MV-4-11 (cell line): ENCODE results near the gene RNASE7.
"Not testable (repeated sequence)": the region's sequence is repeated elsewhere in the genome, so short reads cannot be mapped to it uniquely, and the experiment has no call there.

ENCODE experiments used
- DNase-seq: peaks from one replicate; lab custom pipeline; 2025; lab: John Stamatoyannopoulos, UW

RNASE7 gene, protein sequence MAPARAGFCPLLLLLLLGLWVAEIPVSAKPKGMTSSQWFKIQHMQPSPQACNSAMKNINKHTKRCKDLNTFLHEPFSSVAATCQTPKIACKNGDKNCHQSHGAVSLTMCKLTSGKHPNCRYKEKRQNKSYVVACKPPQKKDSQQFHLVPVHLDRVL

DNA sequence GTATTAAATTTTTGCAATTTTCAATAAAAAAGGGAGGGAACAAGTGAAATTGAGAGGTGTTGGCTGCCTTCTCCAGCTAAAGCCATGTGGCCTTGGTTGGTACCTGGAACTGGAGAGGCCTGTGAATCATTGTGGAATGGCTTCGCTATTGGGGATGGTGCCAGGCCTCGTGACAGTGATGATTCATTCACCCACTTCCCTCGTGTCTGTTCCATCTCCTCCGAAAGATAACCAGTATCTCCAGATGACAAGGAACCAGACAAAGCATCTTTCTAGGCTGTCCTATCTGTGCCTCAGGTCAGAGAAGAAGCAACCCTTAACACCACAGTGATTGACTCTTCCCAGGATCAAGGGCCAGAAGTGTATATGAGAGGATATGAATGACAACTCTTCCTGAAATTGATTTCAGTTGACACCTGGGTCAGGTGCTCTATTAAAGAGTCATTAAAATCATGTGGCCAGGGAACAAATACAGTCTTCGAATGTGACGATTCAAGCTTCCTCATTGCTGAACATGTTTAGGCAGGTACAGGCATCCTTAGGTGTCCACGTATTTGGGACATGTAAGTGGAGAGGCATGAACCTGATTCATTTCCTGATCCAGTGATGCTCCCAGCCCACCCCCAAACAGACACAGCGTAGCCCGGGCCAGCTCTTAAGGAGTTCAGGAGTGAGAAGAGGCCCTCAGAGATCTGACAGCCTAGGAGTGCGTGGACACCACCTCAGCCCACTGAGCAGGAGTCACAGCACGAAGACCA is at the start of gene RNASE7:
Gene RNASE7 (plus strand): TSS at position 687 of the 758 bp plus-strand sequence. CDS start 631 bp downstream, outside the sequence.
- peak; percentile 38 for DNase-seq

DNA sequence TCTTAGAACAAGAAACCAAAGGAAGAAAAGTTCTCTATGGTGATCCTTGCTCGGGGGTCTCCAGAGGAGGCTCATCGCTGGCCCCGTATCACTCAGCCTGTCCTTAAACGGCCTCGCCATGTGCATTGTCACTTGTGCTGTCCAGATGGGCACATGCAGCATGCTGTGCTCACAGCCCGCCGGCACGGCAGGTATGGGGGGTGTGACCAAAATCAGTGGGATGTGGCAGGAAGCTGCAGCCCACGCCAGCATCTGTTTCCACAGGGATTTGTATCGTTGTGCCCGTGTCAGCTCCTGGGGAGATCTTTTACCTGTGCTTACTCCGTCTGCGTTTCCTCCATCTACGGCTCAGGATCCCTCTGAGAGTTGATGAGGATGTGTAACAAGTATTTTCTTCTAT is 45.6 kb upstream of the RNASE7 start:
- DNase-seq: no peak

GRCh38 chr14:20997115-20997514 is 45.0 kb upstream of the RNASE7 start:
- DNase-seq: no peak

- DNase-seq: no peak
Observed at GRCh38 chr14:20997564-20997963, 44.6 kb upstream of the RNASE7 start.

DNA sequence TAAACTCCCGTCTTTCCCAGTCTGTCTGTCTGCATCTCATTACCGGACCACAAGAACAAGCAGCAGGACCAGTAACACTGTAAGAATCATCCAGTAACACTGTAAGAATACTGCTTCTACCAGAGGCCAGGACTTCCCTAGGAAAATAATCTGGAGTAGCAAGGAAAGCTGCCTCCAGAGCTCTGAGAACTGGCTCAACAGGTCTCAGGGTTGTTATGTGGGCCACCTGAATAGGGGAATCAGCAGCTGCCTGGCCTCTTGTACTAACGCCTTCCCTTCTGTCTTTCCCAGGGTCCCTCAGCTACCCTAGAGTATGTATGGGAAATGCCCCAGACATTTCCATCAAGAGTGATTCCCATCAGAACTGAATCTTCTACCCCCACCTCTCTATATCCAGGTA is 44.0 kb upstream of the RNASE7 start:
- no peak for DNase-seq

DNA sequence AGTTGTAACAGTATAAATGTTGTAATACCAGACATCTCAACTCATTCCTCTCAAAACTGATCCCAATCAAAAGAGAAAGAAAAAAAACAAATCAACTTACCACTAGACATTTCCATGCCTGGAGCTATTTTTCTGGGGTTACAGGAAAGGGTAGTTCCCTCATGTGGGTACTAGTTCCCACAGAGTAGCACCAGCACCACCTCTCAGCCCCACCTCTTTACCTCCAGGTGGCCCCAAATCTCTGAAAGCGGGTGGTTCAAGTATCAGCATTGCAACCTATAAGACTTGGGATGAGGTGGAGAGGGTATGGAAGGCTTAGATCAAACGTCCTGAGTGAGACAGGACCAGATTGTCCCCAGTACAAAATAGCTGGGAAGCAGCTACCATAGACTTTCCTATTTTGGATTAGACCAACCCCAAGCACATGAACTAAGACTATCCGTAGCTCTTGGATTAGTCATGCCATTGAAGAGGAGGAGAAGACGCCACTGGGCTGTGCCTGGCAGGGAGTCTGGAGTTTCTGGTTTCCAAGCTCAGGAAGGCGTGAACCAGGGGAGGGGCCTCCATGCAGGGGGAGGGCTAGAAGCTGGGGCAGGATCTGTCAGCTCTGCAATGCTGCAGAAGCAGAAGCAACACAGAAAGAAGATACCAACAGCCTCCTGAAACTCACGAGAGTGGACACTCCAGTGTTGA is 43.3 kb upstream of the RNASE7 start, which contains the start of gene SLC39A2:
Gene SLC39A2 (plus strand): TSS at position 620 of the 693 bp plus-strand sequence. CDS start 154 bp downstream, outside the sequence.
- DNase-seq: peak; percentile 30

DNA sequence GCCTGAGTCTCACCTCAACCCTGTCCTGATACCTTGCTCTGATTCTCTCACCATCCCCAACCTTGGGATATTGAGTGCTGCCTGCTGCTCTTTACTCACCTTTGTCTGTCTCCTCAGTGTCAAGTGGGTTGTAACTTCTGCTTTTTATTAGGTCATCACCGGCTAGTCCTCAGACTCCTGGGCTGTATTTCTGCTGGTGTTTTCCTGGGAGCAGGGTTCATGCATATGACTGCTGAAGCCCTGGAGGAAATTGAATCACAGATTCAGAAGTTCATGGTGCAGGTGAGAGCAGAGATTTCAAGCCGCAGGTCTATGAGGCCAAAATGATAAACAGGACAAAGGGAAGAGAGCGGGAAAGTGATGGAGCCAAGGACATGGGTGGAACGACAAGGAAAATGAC is 42.6 kb upstream of the RNASE7 start:
- no peak for DNase-seq

DNA sequence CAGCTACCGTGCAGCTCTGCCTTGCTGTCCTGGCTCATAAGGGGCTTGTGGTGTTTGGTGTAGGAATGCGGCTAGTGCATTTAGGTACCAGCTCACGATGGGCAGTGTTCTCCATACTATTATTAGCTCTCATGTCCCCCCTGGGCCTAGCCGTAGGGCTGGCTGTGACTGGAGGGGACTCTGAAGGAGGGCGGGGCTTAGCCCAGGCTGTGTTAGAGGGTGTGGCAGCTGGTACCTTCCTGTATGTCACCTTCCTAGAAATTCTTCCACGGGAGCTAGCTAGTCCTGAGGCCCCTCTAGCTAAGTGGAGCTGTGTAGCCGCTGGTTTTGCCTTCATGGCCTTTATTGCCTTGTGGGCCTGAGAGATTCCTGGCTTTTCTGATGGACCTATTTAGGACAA is 40.9 kb upstream of the RNASE7 start:
- DNase-seq: no peak

DNA sequence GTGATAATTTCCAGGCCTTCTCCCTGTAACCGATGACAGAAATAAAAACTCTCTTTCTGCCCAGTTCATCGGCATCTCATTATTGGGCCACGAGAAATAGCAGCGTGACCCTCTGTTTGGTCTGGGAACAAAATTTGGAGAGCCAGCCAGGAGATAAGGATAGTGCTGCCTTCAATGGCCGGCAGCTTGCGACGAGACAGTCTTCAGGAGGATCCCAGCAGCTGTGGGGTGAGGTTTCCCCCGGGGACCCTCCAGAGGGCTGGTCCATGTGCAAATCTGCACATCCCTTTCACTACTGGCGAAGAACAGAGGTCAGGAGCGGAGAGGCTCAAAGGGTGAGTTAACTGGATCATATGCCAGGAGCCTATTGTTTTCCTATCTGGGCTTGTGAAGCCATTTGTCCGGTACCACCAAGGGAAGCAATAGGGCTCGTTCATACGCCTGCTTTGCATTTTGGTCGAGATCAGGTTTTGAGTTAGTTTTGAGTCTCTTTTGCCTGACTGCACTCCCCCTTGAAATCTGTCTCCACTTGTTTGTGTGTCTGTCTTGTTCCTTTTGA is 38.3 kb upstream of the RNASE7 start:
- DNase-seq: no peak

DNA sequence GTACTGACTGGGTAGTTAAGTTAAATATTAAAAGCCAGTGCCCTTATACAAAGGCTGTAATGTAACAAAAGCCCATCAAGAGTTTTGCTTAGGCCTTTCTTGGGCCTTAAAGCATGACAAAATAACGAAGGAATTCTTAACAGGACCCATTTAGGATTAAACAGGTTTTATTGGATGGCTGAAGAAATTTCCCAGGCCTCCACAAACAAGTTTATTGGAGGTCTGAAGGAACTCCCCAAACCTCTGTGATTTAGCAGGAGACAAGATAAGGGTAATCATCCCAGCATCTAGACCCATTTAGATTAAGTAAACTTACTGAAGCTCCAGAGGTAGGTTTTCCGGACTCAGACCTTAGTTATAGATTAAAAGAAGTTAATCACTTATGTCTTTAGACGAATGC is 32.4 kb upstream of the RNASE7 start:
- not testable (repeated sequence) for DNase-seq

DNA sequence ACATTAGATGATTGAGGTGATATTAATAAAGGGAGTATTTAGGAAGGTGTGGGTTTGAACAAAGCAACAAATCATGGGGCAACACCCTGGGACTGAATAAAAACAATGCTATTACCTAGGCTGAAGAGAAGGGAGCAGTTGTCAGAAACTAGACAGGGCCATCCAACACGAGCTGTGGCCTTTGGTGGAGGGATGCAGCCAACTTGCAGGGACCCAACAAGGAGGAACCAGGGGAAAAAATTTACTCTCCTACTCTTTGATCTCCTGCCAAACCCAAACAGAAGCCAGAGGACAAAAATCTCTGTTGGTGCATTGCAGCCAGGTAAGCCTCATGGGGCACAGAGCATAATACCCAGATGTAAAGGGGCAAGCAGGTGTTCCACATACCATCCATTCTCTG is 31.0 kb upstream of the RNASE7 start:
- DNase-seq: no peak

GRCh38 chr14:21014761-21015190 is 27.4 kb upstream of the RNASE7 start:
- peak; percentile 76 for DNase-seq

GRCh38 chr14:21015312-21015711 is 26.9 kb upstream of the RNASE7 start:
- DNase-seq: peak; percentile 94

- DNase-seq: peak; percentile 75
Observed at GRCh38 chr14:21016413-21017190, 25.6 kb upstream of the RNASE7 start.

GRCh38 chr14:21017528-21018245 is 24.5 kb upstream of the RNASE7 start:
- DNase-seq: peak; percentile 67

GRCh38 chr14:21018286-21018685 is 23.9 kb upstream of the RNASE7 start:
- DNase-seq: no peak

- no peak for DNase-seq
Observed at GRCh38 chr14:21018781-21019180, 23.4 kb upstream of the RNASE7 start.

- DNase-seq: peak; percentile 17
Observed at GRCh38 chr14:21019366-21019765, 22.8 kb upstream of the RNASE7 start.

DNA sequence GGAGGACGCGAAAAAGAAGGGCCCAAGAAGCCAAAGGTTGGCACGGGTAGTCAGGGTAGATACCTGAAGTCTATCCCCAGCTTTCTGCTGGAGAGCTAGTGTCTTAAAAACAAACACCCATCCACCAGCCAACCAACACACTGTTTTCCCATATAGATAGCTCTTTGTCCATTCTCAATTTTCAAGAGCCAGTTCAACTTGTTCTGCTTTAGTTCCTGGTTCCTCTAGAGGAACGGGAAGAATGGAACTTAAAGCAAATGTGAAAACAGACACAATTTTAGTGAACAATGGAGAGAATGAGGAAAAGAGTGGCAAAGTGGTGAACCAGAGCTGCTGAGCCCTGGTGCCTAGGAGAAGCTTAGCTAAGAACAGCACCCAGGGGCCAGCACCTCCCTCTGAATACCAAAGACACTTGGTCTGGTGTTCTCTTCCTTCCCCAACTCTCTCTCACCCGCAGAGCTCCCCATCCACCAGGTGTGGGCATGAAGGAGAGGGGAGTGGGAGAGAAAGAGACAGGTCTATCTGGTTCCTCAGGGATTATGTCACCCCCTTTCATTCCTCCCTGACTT is 21.1 kb upstream of the RNASE7 start:
- DNase-seq: no peak

DNA sequence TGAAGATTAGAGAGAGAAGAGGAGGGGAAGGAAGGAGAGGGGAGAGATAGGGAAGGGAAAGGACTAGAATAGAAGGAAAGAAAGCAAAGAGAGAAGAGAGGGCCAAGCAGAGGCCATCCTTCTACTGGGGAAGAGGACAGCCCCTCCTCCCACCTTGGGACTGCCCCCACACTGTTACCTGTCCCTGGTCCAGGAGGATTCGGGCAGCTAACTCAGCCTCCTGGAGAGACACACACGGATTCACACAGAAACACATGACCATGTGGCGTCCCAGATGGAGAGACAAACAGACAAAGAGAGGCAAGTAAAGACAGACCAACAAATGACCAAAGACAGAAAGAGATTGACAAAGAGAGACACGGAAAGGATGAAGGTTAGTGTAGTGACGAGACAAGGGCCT is 19.5 kb upstream of the RNASE7 start:
- DNase-seq: no peak

- DNase-seq: peak; percentile 68
Observed at GRCh38 chr14:21023174-21023573, 19.0 kb upstream of the RNASE7 start.
